Measurements from ENCODE around the gene EIF5A.

The EIF5A gene

GRCh38 chr17:7313890-7314718 is 6.7 kb downstream of the EIF5A start:
- DNase-seq, result no peak

DNA sequence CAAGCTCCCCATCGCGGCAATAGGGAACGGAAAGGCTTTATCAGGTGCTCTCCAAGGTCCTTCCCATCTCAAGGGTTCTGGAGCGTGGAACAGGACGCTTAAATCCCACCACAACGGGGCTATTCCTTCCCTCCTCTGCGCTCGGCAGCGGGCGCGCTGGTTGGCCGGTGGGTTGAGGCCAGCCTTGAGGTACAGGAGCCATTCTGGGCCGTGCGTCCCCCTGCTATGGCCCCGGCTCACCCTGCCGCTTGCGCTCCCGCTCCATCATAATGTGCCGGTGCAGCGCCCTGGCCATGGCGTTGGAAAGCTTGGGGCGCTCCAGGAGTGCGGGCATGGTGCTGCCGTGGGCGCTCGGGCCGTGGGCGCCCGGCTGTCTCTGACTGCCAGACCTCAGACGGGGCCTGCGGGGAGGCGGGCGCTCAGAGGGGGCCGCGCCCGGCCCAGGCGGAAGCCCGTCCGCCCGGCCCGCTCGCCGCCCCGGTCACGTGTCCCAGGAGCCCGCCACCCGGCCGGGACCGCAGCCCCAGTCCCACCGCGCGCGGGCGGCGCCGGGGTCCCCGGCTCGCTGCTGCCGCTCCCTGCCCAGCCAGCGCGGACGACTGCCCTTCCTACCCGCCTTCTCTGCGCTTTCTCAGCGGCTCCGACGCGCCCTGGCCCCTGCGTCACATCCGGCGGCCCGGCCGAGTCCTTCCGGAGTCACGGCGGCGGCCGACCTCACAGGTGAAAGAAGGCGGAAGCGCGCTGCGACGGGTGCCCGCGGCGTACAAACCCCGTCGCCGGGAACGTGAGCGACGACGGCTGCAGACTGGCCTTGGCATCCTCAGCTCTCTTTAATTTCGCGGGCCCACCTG is 7.5 kb downstream of the EIF5A start, which contains the start of gene GPS2:
GPS2 (minus strand) TSS at position 642 of the 851 bp plus-strand sequence; CDS start at position 334, 308 bp downstream.
- DNase-seq, result peak; percentile 35

DNA sequence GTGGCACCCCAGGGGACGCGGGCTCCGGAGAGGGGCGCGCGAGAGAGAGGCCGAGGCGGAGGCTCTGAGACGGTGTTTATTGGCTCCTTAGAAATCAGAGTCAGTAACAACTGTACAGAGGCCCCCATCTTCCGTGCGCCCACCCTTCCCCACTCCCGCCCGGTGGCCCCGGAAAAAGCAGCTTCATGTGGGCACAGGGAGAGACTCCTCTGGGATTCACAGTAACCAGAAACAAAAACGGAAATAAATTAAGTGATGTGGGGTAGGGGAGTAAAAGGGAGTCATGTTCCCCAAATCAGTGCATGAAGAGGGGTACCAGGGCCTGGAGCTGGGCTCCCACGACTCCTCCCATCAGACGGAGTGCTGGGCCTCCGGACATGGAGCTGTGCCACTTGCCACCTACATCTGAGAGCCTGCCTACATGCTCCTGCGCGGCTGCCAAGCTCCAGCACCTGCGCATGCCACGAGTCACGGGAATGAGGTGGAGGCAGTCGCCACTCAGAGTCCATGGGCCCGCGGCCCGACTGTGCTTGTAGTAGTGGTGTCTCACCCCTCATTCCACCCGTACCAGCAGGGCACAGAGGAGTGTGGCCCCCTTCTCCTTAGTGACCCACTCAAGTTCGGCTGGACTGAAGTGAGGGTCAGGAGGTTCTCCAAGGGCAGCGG is 8.3 kb downstream of the EIF5A start:
- DNase-seq, result no peak

DNA sequence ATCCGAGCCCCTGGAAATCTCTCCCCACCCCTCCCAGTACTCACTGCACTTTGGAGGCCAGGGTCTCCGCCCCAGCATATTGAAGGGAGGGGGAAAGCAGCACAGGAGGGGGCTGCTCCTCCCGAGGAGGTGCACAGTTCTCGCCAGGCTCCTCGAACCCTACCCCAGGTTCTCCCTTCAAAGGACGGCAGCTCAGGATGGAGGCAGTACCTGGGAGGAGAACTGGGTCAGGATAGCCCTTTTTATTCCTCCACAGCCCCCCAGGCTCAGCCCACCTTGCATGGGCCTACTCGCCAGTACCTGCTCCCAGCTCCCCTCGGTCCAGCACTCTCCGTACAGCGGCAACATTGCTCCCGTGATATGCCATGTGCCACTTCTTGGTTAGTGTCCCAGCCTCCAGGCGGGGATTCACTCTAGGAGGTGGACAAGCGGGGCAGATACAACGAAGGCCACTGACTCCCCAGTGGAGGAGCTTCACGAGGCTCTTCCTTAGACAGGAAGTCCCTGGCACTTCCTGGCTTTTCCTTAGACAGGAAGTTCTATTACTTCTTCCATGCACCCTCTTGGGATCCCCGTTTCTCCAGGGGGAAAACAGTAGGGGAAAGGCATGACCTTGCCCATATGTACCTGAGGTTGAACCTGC is 9.9 kb downstream of the EIF5A start:
- DNase-seq, result no peak

DNA sequence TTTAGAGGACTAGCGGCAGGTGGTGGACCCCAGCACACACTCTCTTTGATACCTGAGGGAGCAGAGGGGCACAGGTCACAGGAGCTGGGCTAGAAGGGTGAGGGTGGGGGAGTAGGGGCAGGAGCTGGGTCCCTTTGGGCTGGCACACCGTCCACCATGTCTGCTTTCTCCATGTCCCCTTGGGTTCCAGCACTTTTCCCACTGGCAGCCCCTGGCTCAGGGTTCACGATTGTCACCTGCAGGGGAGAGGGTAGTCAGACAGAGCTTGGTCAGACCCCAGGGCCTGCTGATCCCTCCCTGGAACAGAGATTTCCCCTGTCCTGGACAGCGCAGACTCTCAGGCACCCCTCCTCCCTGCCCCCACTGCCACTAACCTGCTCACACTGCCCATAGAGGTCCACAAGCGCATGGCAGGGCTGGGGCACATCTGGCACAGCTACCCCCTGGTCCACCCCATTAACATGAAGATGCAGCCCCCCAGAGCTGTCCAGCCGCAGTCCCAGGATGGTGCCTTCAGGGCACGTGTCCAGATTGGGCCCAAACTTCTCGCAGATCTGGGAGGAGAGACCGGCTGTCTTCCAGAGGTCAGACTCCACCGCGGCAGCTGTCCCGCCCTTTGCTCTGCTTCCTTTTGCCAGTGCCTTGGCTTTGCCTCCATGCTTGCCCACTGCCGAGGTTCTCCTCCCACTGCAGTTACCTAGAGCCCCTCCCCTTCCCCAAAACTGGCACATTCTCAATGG is 10.9 kb downstream of the EIF5A start:
- DNase-seq, result no peak

DNA sequence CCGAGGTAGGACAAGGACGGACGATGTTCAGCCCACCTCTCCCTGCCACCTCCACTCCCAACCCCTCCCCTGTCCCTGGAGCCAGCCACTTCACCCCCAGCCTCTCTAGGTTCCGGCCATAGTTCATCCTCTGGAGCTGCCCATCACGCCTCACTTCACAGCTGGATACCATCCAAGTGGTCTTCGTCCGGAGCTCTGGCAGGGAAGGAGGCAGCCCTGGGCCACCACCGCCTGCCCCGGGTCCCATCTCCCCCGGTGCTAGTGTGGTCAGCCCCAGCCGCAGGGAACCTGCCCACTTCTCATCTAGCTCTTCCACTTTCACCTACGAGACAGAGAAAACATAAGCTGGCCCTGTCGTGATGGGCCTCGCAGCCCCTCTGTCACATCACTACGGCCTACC is 14.0 kb downstream of the EIF5A start:
- DNase-seq, result no peak

DNA sequence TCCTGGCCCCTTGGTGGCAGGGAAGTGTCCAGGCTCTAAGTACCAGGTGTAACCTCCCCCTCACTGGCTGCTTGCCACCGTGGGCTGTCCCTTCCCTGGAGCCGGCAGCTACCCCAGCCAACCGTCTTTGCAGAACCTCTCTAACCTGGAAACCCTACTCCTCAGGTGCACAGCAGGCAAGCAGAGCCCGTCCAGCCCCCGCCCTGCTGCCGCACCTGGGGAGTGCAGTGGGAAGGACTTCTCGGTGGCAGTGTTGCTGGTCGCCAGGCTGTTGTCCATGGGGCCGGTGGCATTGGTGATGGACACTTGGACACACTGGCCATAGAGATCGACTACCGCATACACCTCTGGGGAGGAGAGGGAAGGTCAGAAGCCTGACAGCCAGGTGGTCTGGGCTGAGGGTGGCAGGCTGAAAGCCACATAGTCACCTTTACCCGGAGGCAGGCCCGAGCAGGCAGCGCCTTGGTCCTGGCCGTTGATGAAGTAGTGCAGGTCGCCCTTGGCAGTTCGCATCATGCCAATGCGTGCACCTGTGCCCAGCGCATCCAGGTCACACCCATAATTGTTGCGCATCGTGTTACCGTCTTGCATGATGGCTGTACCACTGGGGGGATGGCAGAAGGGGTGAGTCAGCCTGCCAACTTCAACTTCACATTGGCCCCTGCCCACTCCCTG is 15.2 kb downstream of the EIF5A start:
- no peak for DNase-seq

GRCh38 chr17:7323731-7324437 is 16.5 kb downstream of the EIF5A start:
- DNase-seq, result no peak

GRCh38 chr17:7324438-7324779 is 17.0 kb downstream of the EIF5A start:
- DNase-seq, result no peak

DNA sequence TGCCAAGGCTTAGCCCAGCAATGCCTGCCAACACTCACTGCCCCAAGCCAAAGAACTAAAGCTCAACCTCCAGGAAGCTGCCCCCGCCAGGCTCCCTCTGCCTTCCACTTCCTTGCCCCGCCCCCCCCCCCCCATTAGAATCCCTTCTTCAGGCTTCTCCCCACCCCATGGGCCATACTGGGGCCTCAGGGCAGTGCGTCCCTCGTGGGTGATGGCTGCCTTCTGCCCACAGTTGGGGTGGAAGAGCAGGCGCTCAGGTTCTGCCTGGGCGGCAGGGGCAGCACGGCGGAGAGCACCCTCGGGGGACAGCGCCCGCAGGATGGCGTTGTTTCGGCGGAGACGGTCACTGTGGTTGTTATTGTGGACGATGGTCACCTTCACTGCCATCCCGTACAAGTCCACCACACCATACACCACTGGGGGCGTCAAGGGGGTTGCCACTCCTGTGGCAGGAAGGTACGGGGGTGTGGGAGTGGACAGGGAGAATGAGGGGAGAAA is 17.7 kb downstream of the EIF5A start:
- no peak for DNase-seq

DNA sequence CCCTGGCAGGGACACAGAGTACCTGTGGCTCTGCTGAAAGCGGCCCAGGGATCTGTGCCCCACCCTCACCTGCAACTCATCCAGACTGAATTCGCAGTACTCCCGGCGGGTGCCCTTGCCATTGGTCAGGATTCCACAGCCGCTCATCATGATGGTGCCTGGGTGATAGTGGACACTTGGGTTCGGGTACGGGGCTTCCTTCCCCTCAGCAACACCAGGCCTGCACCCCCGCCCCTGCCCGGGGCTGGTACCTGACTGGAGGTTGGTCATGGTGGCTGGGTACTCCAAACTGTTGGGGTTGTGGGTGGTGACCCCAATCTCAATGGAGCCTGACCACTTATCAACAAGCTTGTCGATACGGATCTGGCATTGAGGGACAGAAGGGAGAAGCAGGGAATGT is 18.8 kb downstream of the EIF5A start:
- no peak for DNase-seq

- no peak for DNase-seq
Measured at GRCh38 chr17:7327056-7327455, 19.6 kb downstream of the EIF5A start.

DNA sequence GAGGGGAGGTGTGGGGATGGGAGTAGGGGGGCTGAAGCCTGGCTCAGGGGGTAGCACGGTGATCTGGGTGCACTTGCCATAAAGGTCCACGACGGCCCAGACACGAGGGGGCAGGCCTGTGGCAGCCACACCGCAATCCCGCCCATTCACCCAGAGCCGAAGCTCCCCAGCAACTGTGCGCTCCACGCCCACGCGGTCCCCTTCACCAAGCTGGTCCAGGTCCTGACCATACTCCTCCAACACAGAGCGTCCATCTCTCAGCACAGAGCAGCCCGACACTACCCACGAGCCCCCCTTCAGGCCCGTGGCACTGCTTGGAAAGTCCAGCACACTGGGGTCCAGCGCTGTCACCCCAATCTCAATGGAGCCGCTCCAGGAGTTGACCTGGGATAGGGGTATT is 20.1 kb downstream of the EIF5A start:
- no peak for DNase-seq

DNA sequence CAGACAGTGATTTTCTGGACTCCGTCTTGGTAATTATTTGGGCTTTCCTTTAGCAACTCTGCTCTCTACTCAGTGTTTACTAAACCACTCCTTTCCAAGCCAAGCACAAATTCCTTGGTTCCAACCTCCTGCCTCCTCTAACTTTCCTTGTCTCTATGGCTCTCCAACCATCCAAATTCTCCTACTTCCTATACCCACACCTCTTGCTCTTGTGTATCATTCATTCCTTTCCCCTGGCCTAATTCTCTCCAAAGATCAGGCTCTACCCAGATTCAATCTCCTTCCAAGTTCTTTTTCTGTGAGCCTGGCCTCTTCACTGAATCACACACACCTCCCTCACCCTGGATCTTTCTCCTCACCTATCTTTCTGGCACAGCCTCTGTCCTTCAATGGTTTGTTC is 20.6 kb downstream of the EIF5A start:
- DNase-seq, result no peak

GRCh38 chr17:7328840-7329373 is 21.5 kb downstream of the EIF5A start, which contains the start of gene NEURL4:
Gene NEURL4, minus strand, starts transcription at chr17:7329335. Its CDS starts 23 bp downstream, at chr17:7329312.
- no peak for DNase-seq

DNA sequence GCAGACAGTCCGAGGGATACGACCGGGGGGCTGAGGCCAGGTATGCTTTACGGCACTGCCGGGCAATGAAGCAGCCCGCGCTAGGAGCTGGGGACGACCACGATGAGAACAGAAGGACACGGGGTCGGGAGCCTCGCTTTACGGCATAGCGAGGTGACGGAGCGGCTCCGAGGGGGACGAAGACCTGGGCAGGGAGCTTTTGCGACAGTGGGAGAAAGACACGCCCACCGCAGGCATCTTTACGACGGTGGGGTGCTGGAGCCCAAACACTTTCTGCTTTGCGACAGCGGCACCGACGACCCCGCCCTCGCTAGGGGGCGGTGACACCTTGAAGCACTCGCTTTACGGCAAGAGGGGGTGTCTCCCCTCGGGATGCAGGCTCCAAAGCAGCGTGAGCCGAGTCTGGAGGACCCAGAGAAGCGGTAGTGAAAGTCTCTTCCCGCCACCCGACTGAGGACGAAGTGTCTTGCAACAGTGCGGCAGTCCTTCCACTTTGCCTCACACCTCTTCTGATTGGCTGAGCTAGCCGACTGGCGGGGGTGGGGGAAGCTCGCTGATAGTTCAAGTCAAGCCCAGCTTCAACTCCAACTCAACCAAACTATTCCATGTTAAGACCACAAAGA is 22.1 kb downstream of the EIF5A start:
- peak; percentile 86 for DNase-seq

DNA sequence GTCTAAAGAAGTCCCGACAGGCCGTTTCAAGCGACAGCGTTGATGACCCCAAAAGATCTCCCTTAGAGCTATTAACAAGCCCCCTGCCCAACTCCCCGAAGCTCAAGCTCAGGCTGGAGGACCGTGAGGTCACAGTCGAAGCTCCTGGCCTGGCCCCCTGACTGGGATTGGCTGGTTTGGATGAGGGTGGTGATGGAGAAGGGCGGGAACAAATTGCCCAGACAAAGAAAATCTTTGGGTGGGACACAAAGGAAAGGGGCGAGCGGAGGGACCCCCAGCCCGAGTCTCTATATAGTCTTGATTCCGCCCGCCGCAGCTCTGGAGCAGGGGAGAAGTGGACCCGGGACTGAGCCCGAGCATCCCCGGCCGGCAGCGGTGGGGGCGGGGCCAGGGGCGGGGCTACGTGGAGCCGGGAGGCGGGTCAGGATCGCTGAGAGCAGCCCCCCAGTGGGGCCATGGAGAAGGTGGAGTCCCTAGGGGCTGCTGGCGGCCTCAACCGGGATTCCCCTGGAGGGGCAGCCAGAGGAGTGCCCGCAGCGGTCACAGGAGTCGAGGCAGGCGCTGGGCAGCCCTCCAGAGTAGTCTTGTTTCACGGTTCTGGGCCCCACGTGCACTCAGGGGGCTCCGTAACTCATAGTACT is 22.7 kb downstream of the EIF5A start:
- DNase-seq, result no peak

- DNase-seq, result no peak
Measured at GRCh38 chr17:7330638-7331015, 23.2 kb downstream of the EIF5A start.

DNA sequence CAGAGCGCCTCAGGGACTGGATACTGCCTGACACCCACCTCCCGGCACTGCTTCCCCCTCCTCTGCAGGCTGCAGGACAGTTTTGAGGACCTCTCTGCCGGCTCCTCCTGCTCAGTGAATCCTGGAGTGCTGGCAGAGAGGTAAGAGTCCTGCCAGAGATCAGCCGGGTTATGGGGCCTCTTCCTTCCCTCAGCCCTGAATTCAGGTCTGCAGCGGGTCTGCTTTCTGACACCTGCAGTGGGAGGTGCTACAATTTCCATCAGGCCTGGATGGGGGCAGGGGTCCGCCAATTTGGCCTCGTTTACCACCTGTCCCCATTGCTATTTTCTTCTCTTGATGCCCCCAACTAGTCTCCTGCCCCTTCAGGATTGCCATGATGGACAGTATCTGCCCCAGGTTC is 24.7 kb downstream of the EIF5A start:
- DNase-seq, result no peak

Measured in DMS153 (cell line).